A549 (cell line): ENCODE data around the gene FAM72A. TPM values are rescaled to one million over a fixed set of nuclear protein-coding genes. Genes with fewer than 3 reads are reported as not detected.

Experiments
- ATAC-seq, 2 experiments: fragments of 200-7000 bp in 1 of 2; fragments of >200 bp in 1 of 2; cut with Nextera tagmentation in 1 of 2; cut with Tn5 transposase in 1 of 2; 3 replicates each; pipeline versions ENCODE4 v1.8.0 to v1.9.1; 2018 to 2020; ENCODE audit warnings: mild to moderate bottlenecking in 1 of 2, moderate library complexity in 1 of 2
- CTCF ChIA-PET: fragments of 300-600 bp; sonication (Branson Sonifier 250); formaldehyde crosslinking; extraction: SDS; loops from one replicate; lab custom pipeline; 2021; ENCODE audit warnings: antibody characterized with exemption, inconsistent platforms; lab: Yijun Ruan, JAX
- POLR2A ChIA-PET: fragments of 350-600 bp; formaldehyde crosslinking; extraction: SDS; loops from one replicate; lab custom pipeline; 2021; ENCODE audit warnings: antibody characterized with exemption, inconsistent platforms; lab: Yijun Ruan, JAX
- DNase-seq, 2 experiments: peaks; one replicate each; pipeline versions ENCODE4 v3.0.0 to v3.0.0-alpha.2; 2011 to 2016; ENCODE audit warnings: low read depth in 1 of 2, low spot score in 1 of 2
- FAIRE-seq: peaks from 2 replicates; lab custom pipeline; 2011; peaks lifted over from hg19 to GRCh38; lab: Jason Lieb, UNC
- H3K27ac ChIP-seq, 2 experiments: fragments of >200 bp; sonication (Bioruptor Twin); formaldehyde crosslinking; 3 replicates each; pipeline ENCODE4 v1.5.1; 2016 to 2017
- H3K4me1 ChIP-seq: fragments of >200 bp; sonication (Bioruptor Twin); formaldehyde crosslinking; 3 replicates; pipeline ENCODE4 v1.6.1; 2016
- H3K4me2 ChIP-seq: fragments of >200 bp; sonication (Bioruptor Twin); formaldehyde crosslinking; 3 replicates; pipeline ENCODE4 v1.6.1; 2016
- H3K4me3 ChIP-seq: fragments of >200 bp; sonication (Bioruptor Twin); formaldehyde crosslinking; 3 replicates; pipeline ENCODE4 v1.5.1; 2016
- H3K9me3 ChIP-seq: fragments of >200 bp; sonication (Bioruptor Twin); formaldehyde crosslinking; 3 replicates; pipeline ENCODE4 v1.6.1; 2016
- BHLHE40 ChIP-seq: IDR thresholded peaks from 2 replicates; pipeline ENCODE4 v1.6.1; 2012; ENCODE audit warnings: low read depth, low read length, inconsistent platforms
- CBX2 ChIP-seq: fragments of 200-600 bp; sonication (generic); IDR thresholded peaks from 2 replicates; pipeline ENCODE4 v1.6.1; 2016; ENCODE audit warnings: low read depth, mild to moderate bottlenecking, borderline replicate concordance
- CHD4 ChIP-seq: fragments of 200-600 bp; sonication (generic); IDR thresholded peaks from 2 replicates; pipeline ENCODE4 v1.6.1; 2016; ENCODE audit warnings: antibody characterized with exemption, mild to moderate bottlenecking, borderline replicate concordance
- CTCF ChIP-seq: fragments of >200 bp; sonication (Bioruptor Twin); formaldehyde crosslinking; IDR thresholded peaks from 3 replicates; pipeline ENCODE4 v1.5.1; 2016
- EHMT2 ChIP-seq: fragments of 200-600 bp; sonication (generic); IDR thresholded peaks from 2 replicates; pipeline ENCODE4 v1.6.1; 2016; ENCODE audit warnings: antibody characterized with exemption, low read depth, mild to moderate bottlenecking, moderate library complexity
- FOSL2 ChIP-seq, 2 experiments: fragments of 450-650 bp in 1 of 2; fragments of >200 bp in 1 of 2; sonication (Bioruptor Twin) in 1 of 2; formaldehyde crosslinking; IDR thresholded peaks; 2 replicates each; pipeline versions ENCODE4 v1.5.0 to v1.6.1; 2016 to 2020; ENCODE audit warnings: mild to moderate bottlenecking in 1 of 2, moderate library complexity in 1 of 2
- FOXS1 ChIP-seq: fragments of 250-450 bp; sonication (Bioruptor Pico); IDR thresholded peaks from 2 replicates; pipeline ENCODE4 v1.5.0; 2020; ENCODE audit warnings: mild to moderate bottlenecking, moderate library complexity
- HOXA7 ChIP-seq: fragments of 250-450 bp; sonication (Bioruptor Pico); IDR thresholded peaks from 2 replicates; pipeline ENCODE4 v1.5.0; 2020; ENCODE audit warnings: mild to moderate bottlenecking, moderate library complexity
- HOXB13 ChIP-seq: fragments of 250-450 bp; sonication (Bioruptor Pico); IDR thresholded peaks from 2 replicates; pipeline ENCODE4 v1.5.0; 2020; ENCODE audit warnings: low read depth, mild to moderate bottlenecking, moderate library complexity
- JUN ChIP-seq, 2 experiments: fragments of >200 bp; sonication (Bioruptor Twin); formaldehyde crosslinking; IDR thresholded peaks; 2 replicates in 1 of 2; 3 replicates in 1 of 2; pipeline ENCODE4 v1.6.1; 2016 to 2017
- KDM1A ChIP-seq: fragments of 200-600 bp; sonication (generic); IDR thresholded peaks from 2 replicates; pipeline ENCODE4 v1.6.1; 2016; ENCODE audit warnings: low read depth, mild to moderate bottlenecking
- MAZ ChIP-seq: fragments of 150-350 bp; IDR thresholded peaks from 2 replicates; pipeline ENCODE4 v1.6.1; 2014; ENCODE audit warnings: antibody characterized with exemption, low read depth, low read length, borderline replicate concordance
- MYC ChIP-seq: IDR thresholded peaks from 2 replicates; pipeline ENCODE4 v1.6.1; 2012; ENCODE audit warnings: mild to moderate bottlenecking, inconsistent platforms, low read length, improper control_type of control experiment, borderline replicate concordance
- POLR2A ChIP-seq: IDR thresholded peaks from 2 replicates; pipeline ENCODE4 v1.6.1; 2012; ENCODE audit warnings: mild to moderate bottlenecking, low read length
- POLR2AphosphoS2 ChIP-seq: conservative IDR thresholded peaks from 2 replicates; pipeline ENCODE4 v1.6.1; 2012; ENCODE audit warnings: low read length, improper control_type of control experiment, inconsistent platforms
- RNF2 ChIP-seq: fragments of 200-600 bp; sonication (generic); IDR thresholded peaks from 2 replicates; pipeline ENCODE4 v1.6.1; 2016; ENCODE audit warnings: low read depth, mild to moderate bottlenecking, antibody characterized with exemption, moderate library complexity, borderline replicate concordance
- ZC3H11A ChIP-seq: fragments of 450-650 bp; IDR thresholded peaks from 2 replicates; pipeline ENCODE4 v1.6.1; 2014; ENCODE audit warnings: antibody characterized with exemption, mild to moderate bottlenecking
- WGBS: methylation state at CpG from one replicate; pipeline ENCODE4 v1.1.6; 2017; ENCODE audit errors: missing lambda C conversion rate; 5-methylcytosine and 5-hydroxymethylcytosine counted together
- polyA plus RNA-seq, 4 experiments: library from polyadenylated mRNA; depleted of rRNA in 3 of 4; stranded (reverse); fragments of >200 nt; fragmentation: RNase III in 1 of 4; extraction: RNeasy Plus Mini Kit Qiagen cat#74134 plus additional on column Dnase treatment in 1 of 4; gene quantifications; 2 replicates in 3 of 4; 3 replicates in 1 of 4; pipeline ENCODE4 v1.2.3, GENCODE V29; 2011 to 2017

The FAM72A gene
- polyA plus RNA-seq, 2 of the 4 experiments (the other 2 are of a cell fraction): 17.5 to 18.8 TPM

DNA sequence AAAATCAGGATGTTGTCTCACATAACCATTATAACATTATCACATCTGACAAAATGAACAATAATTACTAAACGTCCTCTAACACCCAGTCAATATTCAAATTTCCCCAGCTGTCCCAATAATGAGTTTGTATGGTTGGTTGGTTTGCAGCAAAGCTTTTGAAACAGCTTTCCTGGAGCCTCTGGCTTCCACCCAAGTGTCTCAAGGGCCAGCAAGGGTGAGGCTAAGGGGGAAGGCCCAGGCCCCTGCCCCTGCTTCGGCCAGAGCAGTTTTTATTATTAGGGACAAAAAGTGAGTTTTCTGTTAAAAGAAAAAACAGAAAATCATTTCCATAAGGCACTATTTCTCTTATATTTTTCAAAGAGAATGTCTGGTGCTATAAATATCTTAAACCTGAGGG is 66.4 kb downstream of the FAM72A start:
- ChIA-PET CTCF (interaction anchor here (1.0 to 1.7 kb wide), 4 partner anchors 13 to 408 kb away, joined by 3 to 5 read pairs (median 4); no protein-coding TSS in a partner anchor), POLR2A (no interaction called here)
- H3K4me3 ChIP-seq: no peak overlapping the region
- no peak for FAIRE-seq
- ATAC-seq: no peak
- TF ChIP-seq KDM1A (no peak), CTCF (no peak), ZC3H11A (no peak), HOXA7 (no peak), RNF2 (no peak), JUN (IDR thresholded peaks at IDR 0.05) (no peak), MAZ (no peak), CHD4 (no peak), CBX2 (no peak), MYC (no peak), EHMT2 (no peak), POLR2A (no peak), POLR2AphosphoS2 (no peak), HOXB13 (CRISPR knock-in tag) (no peak), BHLHE40 (no peak), FOSL2 (IDR thresholded peaks at IDR 0.05) (no peak), FOSL2 (CRISPR knock-in tag; IDR thresholded peaks at IDR 0.05) (no peak), FOXS1 (CRISPR knock-in tag) (no peak)
- H3K9me3 ChIP-seq: no peaks in the 10 kb centered on the region
- no peaks in the 10 kb centered on the region for H3K4me1 ChIP-seq
- H3K4me2 ChIP-seq: no peak overlapping the region
- no peak overlapping the region for H3K27ac ChIP-seq
- DNase-seq: no peak
- 15% methylated on average over 2 of the region's 2 CpGs for WGBS

Other genes with a start within 250 kb of the FAM72A start
- 0.04 and 0.08 TPM in 2 replicates for gene RAB7B, start 199.4 kb downstream of the FAM72A start, polyA plus RNA-seq (2011; rRNA removed)
- 0.20 to 0.37 TPM (median 0.30 TPM) in 3 replicates for gene RAB7B, start 199.4 kb downstream of the FAM72A start, polyA plus RNA-seq (2017; fragmentation: RNase III; extraction: RNeasy Plus Mini Kit Qiagen cat#74134 plus additional on column Dnase treatment)
- gene CTSE, start 178.9 kb downstream of the FAM72A start, polyA plus RNA-seq (2011; rRNA removed): not detected in 2 replicates
- gene CTSE, start 178.9 kb downstream of the FAM72A start, polyA plus RNA-seq (2017; fragmentation: RNase III; extraction: RNeasy Plus Mini Kit Qiagen cat#74134 plus additional on column Dnase treatment): not detected in 3 replicates
- gene RHEX, start 149.7 kb downstream of the FAM72A start, polyA plus RNA-seq (2011; rRNA removed): not detected in 2 replicates
- not detected in 3 replicates for gene RHEX, start 149.7 kb downstream of the FAM72A start, polyA plus RNA-seq (2017; fragmentation: RNase III; extraction: RNeasy Plus Mini Kit Qiagen cat#74134 plus additional on column Dnase treatment)
- not detected in 2 replicates for gene AVPR1B, start 85.5 kb downstream of the FAM72A start, polyA plus RNA-seq (2011; rRNA removed)
- gene AVPR1B, start 85.5 kb downstream of the FAM72A start, polyA plus RNA-seq (2017; fragmentation: RNase III; extraction: RNeasy Plus Mini Kit Qiagen cat#74134 plus additional on column Dnase treatment): not detected in 3 replicates
- gene SRGAP2, start 702 bp upstream of the FAM72A start, polyA plus RNA-seq (2011; rRNA removed): 12.3 and 18.7 TPM in 2 replicates
- 16.5 to 20.1 TPM (median 19.6 TPM) in 3 replicates for gene SRGAP2, start 702 bp upstream of the FAM72A start, polyA plus RNA-seq (2017; fragmentation: RNase III; extraction: RNeasy Plus Mini Kit Qiagen cat#74134 plus additional on column Dnase treatment)